Karpas-422 (cell line): Measurements from ENCODE around the gene MS4A15. TPM values are rescaled to one million over a fixed set of nuclear protein-coding genes. Genes with fewer than 3 reads are reported as not detected.

Experiments used
- DNase-seq: peaks from one replicate; pipeline ENCODE4 v3.0.0-alpha.2; 2015
- H2AFZ ChIP-seq: fragments of 200-600 bp; sonication (generic); 2 replicates; pipeline ENCODE4 v1.6.1; 2014; ENCODE audit warnings: antibody characterized with exemption, low read length, mixed read lengths
- H3K27ac ChIP-seq: fragments of 200-600 bp; sonication (generic); 2 replicates; pipeline ENCODE4 v1.5.1; 2014; ENCODE audit warnings: mild to moderate bottlenecking, low read length, moderate library complexity
- H3K27me3 ChIP-seq: fragments of 200-600 bp; sonication (generic); 2 replicates; pipeline ENCODE4 v1.6.1; 2014; ENCODE audit warnings: low read length, mixed read lengths
- H3K36me3 ChIP-seq: fragments of 200-600 bp; sonication (generic); 2 replicates; pipeline ENCODE4 v1.6.1; 2014; ENCODE audit warnings: low read length, mixed read lengths; ENCODE audit not compliant: insufficient read depth
- H3K4me1 ChIP-seq: fragments of 200-600 bp; sonication (generic); 2 replicates; pipeline ENCODE4 v1.6.1; 2014; ENCODE audit warnings: mild to moderate bottlenecking, low read length, mixed read lengths
- H3K4me2 ChIP-seq: fragments of 200-600 bp; sonication (generic); 2 replicates; pipeline ENCODE4 v1.6.1; 2014; ENCODE audit warnings: low read length, low read depth, mild to moderate bottlenecking; ENCODE audit not compliant: poor library complexity, severe bottlenecking
- H3K4me3 ChIP-seq: fragments of 200-600 bp; sonication (generic); 2 replicates; pipeline ENCODE4 v1.5.1; 2014; ENCODE audit warnings: mild to moderate bottlenecking, antibody characterized with exemption, low read length, mixed read lengths
- H3K79me2 ChIP-seq: fragments of 200-600 bp; sonication (generic); 2 replicates; pipeline ENCODE4 v1.6.1; 2014; ENCODE audit warnings: mild to moderate bottlenecking, low read length, mixed read lengths
- H3K9ac ChIP-seq: fragments of 200-600 bp; sonication (generic); 2 replicates; pipeline ENCODE4 v1.6.0; 2014; ENCODE audit warnings: low read length
- H3K9me2 ChIP-seq: fragments of 200-600 bp; sonication (generic), shearing (Covaris generic); replicated peaks from 2 replicates; pipeline ENCODE4 v1.6.0; 2014; ENCODE audit warnings: mild to moderate bottlenecking, low read length, moderate library complexity; ENCODE audit not compliant: insufficient read depth
- H3K9me3 ChIP-seq: fragments of 300-700, 200-600 bp; sonication (generic); 2 replicates; pipeline ENCODE4 v1.6.1; 2014; ENCODE audit warnings: low read length, mixed read lengths
- H4K20me1 ChIP-seq: fragments of 200-600 bp; sonication (generic); 2 replicates; pipeline ENCODE4 v1.6.1; 2014; ENCODE audit warnings: mild to moderate bottlenecking, antibody characterized with exemption, low read length, low read depth; ENCODE audit not compliant: insufficient read depth
- total RNA-seq: library from RNA; depleted of rRNA; stranded (reverse); fragments of >200 nt; shearing (Covaris generic); gene quantifications from 2 replicates; pipeline ENCODE4 v1.2.3, GENCODE V29; 2014; ENCODE audit warnings: low replicate concordance

Gene MS4A15
- total RNA-seq, 1 experiment from 2014 or later = not detected

- H3K79me2 ChIP-seq = no peaks in the 10 kb centered on the region
- no peak overlapping the region for H3K27ac ChIP-seq
- no peak overlapping the region for H2AFZ ChIP-seq
- H3K36me3 ChIP-seq = no peaks in the 10 kb centered on the region
- no peaks in the 10 kb centered on the region for H3K27me3 ChIP-seq
- H3K4me2 ChIP-seq = no peak overlapping the region
- H4K20me1 ChIP-seq = no peaks in the 10 kb centered on the region
- no peak overlapping the region for H3K9ac ChIP-seq
- no peak for DNase-seq
- H3K9me2 ChIP-seq = no peaks in the 10 kb centered on the region
- H3K4me1 ChIP-seq = no peaks in the 10 kb centered on the region
- H3K9me3 ChIP-seq = no peaks in the 10 kb centered on the region
- no peak overlapping the region for H3K4me3 ChIP-seq
Measured at GRCh38 chr11:60782393-60783140, 25.9 kb downstream of the MS4A15 start.

- H4K20me1 ChIP-seq = no peaks in the 10 kb centered on the region
- H3K79me2 ChIP-seq = no peaks in the 10 kb centered on the region
Measured at GRCh38 chr11:60783141-60783484, 26.4 kb downstream of the MS4A15 start.

DNA sequence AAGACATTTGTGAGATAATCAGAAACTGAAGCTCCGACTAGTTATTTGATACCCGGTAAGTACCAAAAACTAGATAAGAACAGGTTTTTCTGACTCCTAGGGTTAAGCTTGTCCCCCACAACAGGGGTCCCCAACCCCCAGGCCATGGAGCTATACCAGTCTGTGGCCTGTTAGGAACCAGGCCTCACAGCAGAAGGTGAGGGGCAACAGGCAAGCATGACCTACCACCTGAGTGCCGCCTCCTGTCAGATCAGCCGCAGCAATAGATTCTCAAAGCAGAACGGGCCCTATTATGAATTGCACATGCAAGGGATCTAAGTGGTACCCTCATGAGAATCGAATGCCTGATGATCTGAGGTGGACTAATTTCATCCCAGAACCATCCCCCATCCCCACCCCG lies 27.2 kb downstream of the MS4A15 start:
- H3K4me2 ChIP-seq = no peak overlapping the region
- H3K27me3 ChIP-seq = no peaks in the 10 kb centered on the region
- H3K36me3 ChIP-seq = no peaks in the 10 kb centered on the region
- no peaks in the 10 kb centered on the region for H3K4me1 ChIP-seq
- no peak overlapping the region for H3K4me3 ChIP-seq
- H4K20me1 ChIP-seq = no peaks in the 10 kb centered on the region
- no peak overlapping the region for H3K27ac ChIP-seq
- no peaks in the 10 kb centered on the region for H3K79me2 ChIP-seq
- no peak overlapping the region for H2AFZ ChIP-seq
- DNase-seq = no peak
- no peak overlapping the region for H3K9ac ChIP-seq
- H3K9me3 ChIP-seq = no peaks in the 10 kb centered on the region
- no peaks in the 10 kb centered on the region for H3K9me2 ChIP-seq

More at GRCh38 chr11:60783141-60783484, 26.4 kb downstream of the MS4A15 start:
- Histone ChIP-seq H2AFZ (no peak overlapping the region), H3K27me3 (no peaks in the 10 kb centered on the region), H3K4me3 (no peak overlapping the region), H3K4me1 (no peaks in the 10 kb centered on the region), H3K9me3 (no peaks in the 10 kb centered on the region), H3K9ac (no peak overlapping the region), H3K27ac (no peak overlapping the region), H3K4me2 (no peak overlapping the region), H3K36me3 (no peaks in the 10 kb centered on the region), H3K9me2 (no peaks in the 10 kb centered on the region)
- DNase-seq = no peak

DNA sequence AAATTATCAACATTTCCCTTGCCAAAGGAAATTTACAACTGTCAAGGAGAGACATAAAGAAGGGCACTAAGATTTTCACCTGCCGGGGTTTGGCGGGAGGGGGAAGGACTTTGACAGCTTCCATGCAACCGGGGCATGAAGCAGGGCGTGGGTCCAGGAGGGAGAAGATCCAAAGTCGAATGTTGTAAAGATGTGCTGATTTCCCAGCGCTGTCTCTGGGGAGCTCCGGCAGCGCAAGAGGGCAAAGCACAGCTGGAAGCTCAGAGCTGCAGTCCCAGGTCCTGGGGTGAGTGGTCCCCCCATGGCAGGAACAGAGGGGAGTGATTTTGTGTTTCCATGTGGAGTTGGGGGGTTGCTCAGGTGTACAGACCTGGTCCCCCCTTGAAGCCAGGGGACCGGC lies 28.5 kb downstream of the MS4A15 start, which contains the start of gene MS4A10:
TSS of gene MS4A10 (plus strand) at position 198 of the 400 bp plus-strand sequence. CDS start 5,003 bp downstream, outside the sequence.
- H3K4me3 ChIP-seq = no peak within 1 kb of the TSS
- H3K79me2 ChIP-seq = no peaks in the 10 kb centered on the region
- no peaks in the 10 kb centered on the region for H4K20me1 ChIP-seq
- no peaks in the 10 kb centered on the region for H3K36me3 ChIP-seq
- H3K9me2 ChIP-seq = no peaks in the 10 kb centered on the region
- no peak within 1 kb of the TSS for H3K4me2 ChIP-seq
- no peak within 1 kb of the TSS for H3K27ac ChIP-seq
- no peaks in the 10 kb centered on the region for H3K27me3 ChIP-seq
- DNase-seq = no peak
- H2AFZ ChIP-seq = no peak within 1 kb of the TSS
- no peak within 1 kb of the TSS for H3K9ac ChIP-seq
- no peaks in the 10 kb centered on the region for H3K4me1 ChIP-seq
- no peaks in the 10 kb centered on the region for H3K9me3 ChIP-seq

DNA sequence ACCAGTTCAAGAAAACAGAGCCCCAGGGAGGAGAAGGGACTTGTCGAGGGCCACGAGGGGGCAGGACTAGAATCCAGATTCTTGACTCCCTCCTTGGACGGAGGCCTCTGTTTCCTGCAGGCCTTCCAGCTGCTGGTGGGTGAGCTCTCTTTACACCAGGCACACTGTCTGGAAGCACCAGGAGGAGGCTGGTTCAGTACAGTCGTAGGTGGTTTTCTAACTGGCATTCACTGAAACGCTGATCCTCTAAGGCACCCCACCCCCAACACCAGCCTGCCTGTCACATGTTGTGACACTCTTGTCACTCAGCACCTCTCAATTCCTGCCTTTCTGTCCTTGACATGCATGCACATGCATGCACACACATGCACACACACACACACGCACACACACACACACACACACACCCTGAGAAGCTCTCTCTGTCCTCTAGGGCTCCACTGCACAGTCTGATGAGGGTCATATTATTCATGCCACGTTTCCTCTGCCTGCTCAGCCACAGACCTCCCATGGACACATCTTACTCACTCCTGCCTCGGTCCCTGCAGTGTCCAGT lies 29.2 kb downstream of the MS4A15 start:
- H3K9me3 ChIP-seq = no peaks in the 10 kb centered on the region
- no peaks in the 10 kb centered on the region for H3K27me3 ChIP-seq
- no peaks in the 10 kb centered on the region for H3K9me2 ChIP-seq
- no peaks in the 10 kb centered on the region for H3K36me3 ChIP-seq
- no peak overlapping the region for H3K4me3 ChIP-seq
- no peaks in the 10 kb centered on the region for H3K79me2 ChIP-seq
- no peak overlapping the region for H3K9ac ChIP-seq
- H3K4me1 ChIP-seq = no peaks in the 10 kb centered on the region
- no peak for DNase-seq
- no peaks in the 10 kb centered on the region for H4K20me1 ChIP-seq
- no peak overlapping the region for H2AFZ ChIP-seq
- H3K4me2 ChIP-seq = no peak overlapping the region
- no peak overlapping the region for H3K27ac ChIP-seq

DNA sequence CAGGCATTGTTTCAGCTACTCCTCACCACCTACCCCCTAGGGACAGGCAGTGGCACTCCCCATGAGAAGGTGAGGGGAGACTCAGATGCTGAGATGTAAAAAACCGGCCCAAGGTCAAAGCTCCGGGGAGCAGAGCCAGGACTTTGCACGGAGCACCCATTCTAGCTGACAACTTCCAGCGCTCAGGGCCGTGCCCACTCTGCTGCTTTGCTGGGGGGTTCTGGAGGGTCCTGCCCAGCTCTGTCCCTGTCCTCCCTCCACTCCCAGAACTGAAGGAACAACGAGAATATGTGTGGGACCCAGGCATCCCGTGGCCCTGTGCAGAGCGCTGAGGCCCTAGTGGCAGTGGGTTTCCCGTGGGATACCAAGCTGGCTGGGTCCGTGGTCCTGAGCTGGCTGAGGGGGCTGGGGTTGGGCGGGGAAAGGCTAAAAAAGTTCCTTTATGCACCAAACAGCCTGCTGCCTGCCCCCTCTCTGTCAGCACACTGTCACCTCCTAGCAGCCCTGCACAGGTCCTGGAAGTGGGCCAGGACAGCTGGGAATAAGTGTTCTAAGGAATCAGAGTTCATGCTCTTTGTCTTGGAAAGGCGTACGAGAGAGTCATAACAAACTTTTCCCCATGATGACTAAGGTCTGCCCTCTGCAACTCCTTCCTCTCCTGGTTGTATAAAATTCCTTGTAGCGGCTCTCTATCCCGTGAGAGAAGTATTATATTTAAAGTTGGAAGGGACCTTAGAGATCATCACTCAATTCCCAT lies 30.3 kb downstream of the MS4A15 start:
- no peak overlapping the region for H3K9ac ChIP-seq
- peaks cover 4% of the 10 kb centered on the region; the same call in 1 of the 2 replicates for H3K27me3 ChIP-seq
- no peaks in the 10 kb centered on the region for H3K79me2 ChIP-seq
- no peaks in the 10 kb centered on the region for H3K9me3 ChIP-seq
- H2AFZ ChIP-seq = no peak overlapping the region
- no peak for DNase-seq
- H3K9me2 ChIP-seq = no peaks in the 10 kb centered on the region
- H3K4me2 ChIP-seq = no peak overlapping the region
- no peak overlapping the region for H3K27ac ChIP-seq
- no peaks in the 10 kb centered on the region for H4K20me1 ChIP-seq
- H3K4me3 ChIP-seq = no peak overlapping the region
- no peaks in the 10 kb centered on the region for H3K4me1 ChIP-seq
- no peaks in the 10 kb centered on the region for H3K36me3 ChIP-seq

DNA sequence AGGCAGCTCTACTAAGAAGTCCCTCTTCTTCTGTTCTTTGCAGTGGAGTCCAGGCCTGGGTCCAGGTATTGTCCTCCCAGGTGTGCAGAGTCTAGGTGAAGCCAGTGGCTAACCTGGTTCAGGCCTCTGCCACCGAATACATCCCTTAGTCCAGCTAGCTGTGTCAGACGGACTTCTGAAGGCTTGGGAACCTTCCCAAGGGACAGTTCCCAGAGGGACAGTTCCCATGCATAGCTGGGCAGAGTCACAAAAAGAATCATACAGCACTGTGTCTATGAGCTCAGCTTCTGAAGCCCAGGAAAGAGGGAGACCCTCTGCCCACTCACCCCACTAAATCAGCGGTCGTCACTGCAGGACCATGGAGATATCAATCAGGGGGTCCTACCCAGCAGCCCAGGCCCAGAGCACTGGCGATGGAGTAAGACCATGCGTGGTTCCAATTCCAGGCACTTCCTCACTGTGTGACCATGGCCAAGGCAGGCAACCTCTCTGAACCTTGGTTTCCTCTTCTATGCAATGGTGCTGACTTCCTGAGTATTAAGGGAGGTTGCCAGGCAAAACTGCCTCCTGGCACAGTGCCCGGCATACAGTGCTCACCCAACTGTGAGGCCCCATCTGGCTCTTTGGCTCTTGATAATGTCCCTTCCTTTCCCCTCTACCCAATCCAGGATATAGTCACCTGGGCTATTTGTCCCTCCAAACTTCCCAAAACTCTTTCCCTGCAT lies 31.9 kb downstream of the MS4A15 start:
- Histone ChIP-seq H3K4me2 (no peak overlapping the region), H3K9ac (no peak overlapping the region), H3K27ac (no peak overlapping the region), H3K4me1 (no peaks in the 10 kb centered on the region), H2AFZ (no peak overlapping the region), H3K9me3 (no peaks in the 10 kb centered on the region), H3K27me3 (peaks cover 4% of the 10 kb centered on the region; the same call in 1 of the 2 replicates), H3K4me3 (no peak overlapping the region), H3K9me2 (no peaks in the 10 kb centered on the region), H3K36me3 (no peaks in the 10 kb centered on the region), H4K20me1 (no peaks in the 10 kb centered on the region), H3K79me2 (no peaks in the 10 kb centered on the region)
- peak; percentile 48 for DNase-seq

DNA sequence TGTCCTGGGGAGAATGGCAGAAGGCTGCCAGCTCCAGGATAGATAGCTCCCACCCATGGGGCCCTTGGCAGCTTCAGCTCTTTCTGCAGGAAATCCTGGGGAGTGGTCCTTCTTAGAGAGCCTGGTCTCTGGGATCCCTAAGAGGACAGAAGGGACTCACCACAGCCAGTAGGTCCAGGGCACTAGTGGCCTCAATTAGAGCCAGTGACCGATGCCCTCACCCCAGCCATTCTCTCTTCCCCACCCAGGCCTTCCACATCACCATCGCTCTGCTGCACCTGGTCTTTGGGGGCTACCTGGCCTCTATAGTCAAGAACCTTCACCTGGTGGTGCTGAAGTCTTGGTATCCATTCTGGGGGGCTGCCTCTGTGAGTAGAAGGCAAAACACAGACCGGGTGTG lies 34.1 kb downstream of the MS4A15 start:
- Histone ChIP-seq H3K36me3 (no peaks in the 10 kb centered on the region), H3K27me3 (peaks cover 4% of the 10 kb centered on the region; the same call in 1 of the 2 replicates), H3K4me2 (no peak overlapping the region), H3K27ac (no peak overlapping the region), H3K9me2 (no peaks in the 10 kb centered on the region), H4K20me1 (no peaks in the 10 kb centered on the region), H3K4me3 (no peak overlapping the region), H3K9me3 (no peaks in the 10 kb centered on the region), H3K4me1 (no peaks in the 10 kb centered on the region), H3K79me2 (no peaks in the 10 kb centered on the region), H2AFZ (no peak overlapping the region), H3K9ac (no peak overlapping the region)
- DNase-seq = no peak
